Thyroid gland (tissue), 4 donors: ENCODE data around the gene PRRC2A. TPM values are rescaled to one million over a fixed set of nuclear protein-coding genes. Genes with fewer than 3 reads are reported as not detected.

Experiments used
- DNase-seq, 2 donors: peaks; one replicate each; pipeline ENCODE4 v3.0.0-alpha.2; 2019
- H3K27ac ChIP-seq, 3 donors: fragments of 200-600 bp; sonication (generic); 1 replicate in 2 of 3; 2 replicates in 1 of 3; pipeline ENCODE4 v1.5.1; 2016 to 2019; ENCODE audit warnings: mild to moderate bottlenecking in 1 of 3, moderate library complexity in 1 of 3
- H3K27me3 ChIP-seq: fragments of 200-600 bp; sonication (generic); one replicate; pipeline ENCODE4 v1.5.1; 2019
- H3K36me3 ChIP-seq, 2 donors: fragments of 200-600 bp; sonication (generic); one replicate each; pipeline ENCODE4 v1.5.1; 2016 to 2019
- H3K4me1 ChIP-seq, 2 donors: fragments of 200-600 bp; sonication (generic); one replicate each; pipeline ENCODE4 v1.5.1; 2017 to 2019
- H3K4me3 ChIP-seq, 3 donors: fragments of 200-600 bp; sonication (generic); replicated peaks in 1 of 3; 1 replicate in 2 of 3; 2 replicates in 1 of 3; pipeline ENCODE4 v1.5.1; 2016; ENCODE audit warnings: mild to moderate bottlenecking in 1 of 3
- H3K9me3 ChIP-seq: fragments of 200-600 bp; sonication (generic); one replicate; pipeline ENCODE4 v1.5.1; 2017
- CTCF ChIP-seq, 6 experiments: fragments of 200-600 bp in 3 of 6; fragments of 450-650 bp in 3 of 6; sonication (generic) in 3 of 6; IDR thresholded peaks; one replicate each; pipeline ENCODE4 v1.5.1; 2016 to 2019; ENCODE audit warnings: antibody characterized with exemption in 6 of 6, mild to moderate bottlenecking in 2 of 6, inconsistent platforms in 1 of 6, moderate library complexity in 1 of 6
- POLR2A ChIP-seq, 2 donors: fragments of 450-650 bp; IDR thresholded peaks; one replicate each; pipeline ENCODE4 v1.6.1; 2017; ENCODE audit warnings: antibody characterized with exemption in 2 of 2, mild to moderate bottlenecking in 2 of 2, moderate library complexity in 1 of 2
- WGBS, 2 donors: methylation state at CpG; one replicate each; pipeline ENCODE4 v1.1.5; 2017; 5-methylcytosine and 5-hydroxymethylcytosine counted together
- intact Hi-C: fragments of 100-400 bp; cut with DNase I; formaldehyde crosslinking; loops from one replicate; pipeline ENCODE4 v1.15.1; 2023
- total RNA-seq, 4 donors: library from RNA; depleted of rRNA; stranded (reverse); fragments of >200 nt; gene quantifications; one replicate each; pipeline ENCODE4 v1.2.3, GENCODE V29; 2016

The PRRC2A gene
- total RNA-seq, 4 donors from 2014 or later = 68.5 to 127 (median 86.7) TPM

GRCh38 chr6:31658158-31658688 is 37.7 kb downstream of the PRRC2A start:
- peaks cover 0 to 6% of the 10 kb centered on the region in 2 donors for H3K36me3 ChIP-seq
- DNase-seq = no peak
- H3K27ac ChIP-seq = no peak overlapping the region
- H3K4me1 ChIP-seq = peaks cover 32 to 43% of the 10 kb centered on the region in 2 donors
- intact Hi-C loops = no loop called here
- 84 to 87% methylated on average over 4 of the region's 4 CpGs for WGBS, 2 donors
- no peak overlapping the region for H3K4me3 ChIP-seq
- no peaks in the 10 kb centered on the region for H3K27me3 ChIP-seq
- H3K9me3 ChIP-seq = no peaks in the 10 kb centered on the region
- TF ChIP-seq CTCF (IDR thresholded peaks at IDR 0.05) (no peak), POLR2A (IDR thresholded peaks at IDR 0.05) (no peak)

- 85 to 86% methylated on average over 11 to 13 of the region's 13 CpGs for WGBS, 2 donors
- Histone ChIP-seq H3K4me3 (peak overlapping the region in 1 of 3 donors; percentile 88), H3K4me1 (peaks cover 34 to 48% of the 10 kb centered on the region in 2 donors), H3K9me3 (no peaks in the 10 kb centered on the region), H3K27ac (no peak overlapping the region), H3K36me3 (peaks cover 0 to 6% of the 10 kb centered on the region in 2 donors), H3K27me3 (no peaks in the 10 kb centered on the region)
- intact Hi-C loops = no loop called here
- TF ChIP-seq POLR2A (IDR thresholded peaks at IDR 0.05) (no peak), CTCF (IDR thresholded peaks at IDR 0.05) (no peak)
- no peak for DNase-seq
These were observed 38.6 kb downstream of the PRRC2A start for GRCh38 chr6:31658983-31659648.

GRCh38 chr6:31659649-31660380 is 39.3 kb downstream of the PRRC2A start:
- DNase-seq = peak; percentile 11 to 24
- TF ChIP-seq CTCF (IDR thresholded peaks at IDR 0.05) (no peak), POLR2A (IDR thresholded peaks at IDR 0.05) (no peak)
- WGBS, 2 donors = 11 to 55% methylated on average over 2 to 7 of the region's 13 CpGs
- intact Hi-C loops = no loop called here
- peak overlapping the region; percentile 59 to 82 (median 81) for H3K27ac ChIP-seq
- H3K27me3 ChIP-seq = no peaks in the 10 kb centered on the region
- H3K9me3 ChIP-seq = no peaks in the 10 kb centered on the region
- H3K36me3 ChIP-seq = peaks cover 0 to 6% of the 10 kb centered on the region in 2 donors
- peaks cover 38 to 51% of the 10 kb centered on the region in 2 donors for H3K4me1 ChIP-seq
- H3K4me3 ChIP-seq = peak overlapping the region; percentile 54 to 88 (median 83)

GRCh38 chr6:31660381-31661261 is 40.1 kb downstream of the PRRC2A start, which contains the start of gene C6orf47:
TSS of gene C6orf47 (minus strand) at chr6:31660778. CDS start at chr6:31659947, 831 bp downstream.
- WGBS, 2 donors = 0 to 1% methylated on average over 21 to 39 of the region's 52 CpGs
- Histone ChIP-seq H3K27me3 (no peaks in the 10 kb centered on the region), H3K27ac (peak within 1 kb of the TSS; percentile 59 to 82 (median 81)), H3K36me3 (peaks cover 0 to 6% of the 10 kb centered on the region in 2 donors), H3K9me3 (no peaks in the 10 kb centered on the region), H3K4me1 (peaks cover 38 to 51% of the 10 kb centered on the region in 2 donors), H3K4me3 (peak within 1 kb of the TSS; percentile 54 to 88 (median 83))
- intact Hi-C loops = no loop called here
- TF ChIP-seq POLR2A (IDR thresholded peaks at IDR 0.05) (peak in 1 of 2 donors; percentile 80), CTCF (IDR thresholded peaks at IDR 0.05) (no peak)
- DNase-seq = peak; percentile 89 to 90
